ENCODE data around the gene HK1. TPM values are rescaled to one million over a fixed set of nuclear protein-coding genes. Genes with fewer than 3 reads are reported as not detected.

Gene HK1
- total RNA-seq, 2 experiments from 2014 or later: 13.1 to 31.5 TPM

- Histone ChIP-seq H3K4me1 (ENCODE audit: insufficient read depth, low read length, poor library complexity, severe bottlenecking) (peaks cover 5% of the 10 kb centered on the region), H3K9me3 (ENCODE audit: low read length) (no peaks in the 10 kb centered on the region), H3K79me2 (ENCODE audit: insufficient read depth, low read depth, low read length) (no peaks in the 10 kb centered on the region), H3K4me2 (ENCODE audit: low read length) (no peak overlapping the region), H3K9me2 (ENCODE audit: insufficient read depth, low read length) (no peaks in the 10 kb centered on the region), H3K27ac (ENCODE audit: low read depth, low read length, poor library complexity, severe bottlenecking) (no peak overlapping the region), H3K36me3 (ENCODE audit: insufficient read depth, low read length) (no peaks in the 10 kb centered on the region), H4K20me1 (ENCODE audit: insufficient read depth, low read length) (no peaks in the 10 kb centered on the region), H3K4me3 (ENCODE audit: low read depth, low read length, poor library complexity, severe bottlenecking) (no peak overlapping the region), H2AFZ (ENCODE audit: low read length) (no peak overlapping the region)
- CTCF ChIA-PET (ENCODE audit: unreplicated experiment): no interaction called here
- BruUV-seq (replicated peaks): no TSS peak
- intact Hi-C loops (cut with micrococcal nuclease; ENCODE audit: unreplicated experiment): no loop called here
- no peak for DNase-seq (ENCODE audit: low spot score)
- POLR2A ChIA-PET: interaction anchor here (0.6 to 0.7 kb wide), 2 partner anchors 99 to 128 kb away, joined by 3 read pairs; no protein-coding TSS in a partner anchor
- no peak for TF ChIP-seq CTCF (conservative IDR thresholded peaks at IDR 0.05; ENCODE audit: low read length)
These were observed 75.8 kb downstream of the HK1 start for GRCh38 chr10:69353977-69354635.

GRCh38 chr10:69356187-69356586 is 77.9 kb downstream of the HK1 start:
- Histone ChIP-seq H3K4me2 (ENCODE audit: low read length) (no peak overlapping the region), H3K4me1 (ENCODE audit: insufficient read depth, low read length, poor library complexity, severe bottlenecking) (no peaks in the 10 kb centered on the region), H3K9me2 (ENCODE audit: insufficient read depth, low read length) (no peaks in the 10 kb centered on the region), H3K79me2 (ENCODE audit: insufficient read depth, low read depth, low read length) (no peaks in the 10 kb centered on the region), H2AFZ (ENCODE audit: low read length) (no peak overlapping the region), H3K9me3 (ENCODE audit: low read length) (no peaks in the 10 kb centered on the region), H3K4me3 (ENCODE audit: low read depth, low read length, poor library complexity, severe bottlenecking) (no peak overlapping the region), H3K36me3 (ENCODE audit: insufficient read depth, low read length) (no peaks in the 10 kb centered on the region), H4K20me1 (ENCODE audit: insufficient read depth, low read length) (no peaks in the 10 kb centered on the region), H3K27ac (ENCODE audit: low read depth, low read length, poor library complexity, severe bottlenecking) (no peak overlapping the region)
- CTCF ChIA-PET (ENCODE audit: unreplicated experiment): no interaction called here
- no peak for DNase-seq (ENCODE audit: low spot score)
- TF ChIP-seq EZH2phosphoT487 (IDR thresholded peaks at IDR 0.05; ENCODE audit: borderline replicate concordance, low read depth, low read length) (no peak), CTCF (conservative IDR thresholded peaks at IDR 0.05; ENCODE audit: low read length) (no peak)
- POLR2A ChIA-PET: no interaction called here
- intact Hi-C loops (cut with micrococcal nuclease; ENCODE audit: unreplicated experiment): no loop called here
- no TSS peak for BruUV-seq (replicated peaks)

GRCh38 chr10:69358148-69358795 is 80.0 kb downstream of the HK1 start:
- H3K4me1 ChIP-seq (ENCODE audit: insufficient read depth, low read length, poor library complexity, severe bottlenecking): no peaks in the 10 kb centered on the region
- POLR2A ChIA-PET: interaction anchor here (0.6 to 0.7 kb wide), 2 partner anchors 33 to 272 kb away, joined by 3 read pairs; no protein-coding TSS in a partner anchor
- TF ChIP-seq CTCF (conservative IDR thresholded peaks at IDR 0.05; ENCODE audit: low read length) (no peak), EZH2phosphoT487 (IDR thresholded peaks at IDR 0.05; ENCODE audit: borderline replicate concordance, low read depth, low read length) (no peak)
- H3K36me3 ChIP-seq (ENCODE audit: insufficient read depth, low read length): no peaks in the 10 kb centered on the region
- H3K9me2 ChIP-seq (ENCODE audit: insufficient read depth, low read length): no peaks in the 10 kb centered on the region
- H2AFZ ChIP-seq (ENCODE audit: low read length): no peak overlapping the region
- BruUV-seq (replicated peaks): no TSS peak
- no peak overlapping the region for H3K4me2 ChIP-seq (ENCODE audit: low read length)
- H3K4me3 ChIP-seq (ENCODE audit: low read depth, low read length, poor library complexity, severe bottlenecking): no peak overlapping the region
- no peaks in the 10 kb centered on the region for H3K79me2 ChIP-seq (ENCODE audit: insufficient read depth, low read depth, low read length)
- no peak overlapping the region for H3K27ac ChIP-seq (ENCODE audit: low read depth, low read length, poor library complexity, severe bottlenecking)
- no peaks in the 10 kb centered on the region for H4K20me1 ChIP-seq (ENCODE audit: insufficient read depth, low read length)
- DNase-seq (ENCODE audit: low spot score): no peak
- CTCF ChIA-PET (ENCODE audit: unreplicated experiment): no interaction called here
- no peaks in the 10 kb centered on the region for H3K9me3 ChIP-seq (ENCODE audit: low read length)
- intact Hi-C loops (cut with micrococcal nuclease; ENCODE audit: unreplicated experiment): no loop called here
